ENCODE measurements around the gene CDKN1A.

Gene CDKN1A

DNA sequence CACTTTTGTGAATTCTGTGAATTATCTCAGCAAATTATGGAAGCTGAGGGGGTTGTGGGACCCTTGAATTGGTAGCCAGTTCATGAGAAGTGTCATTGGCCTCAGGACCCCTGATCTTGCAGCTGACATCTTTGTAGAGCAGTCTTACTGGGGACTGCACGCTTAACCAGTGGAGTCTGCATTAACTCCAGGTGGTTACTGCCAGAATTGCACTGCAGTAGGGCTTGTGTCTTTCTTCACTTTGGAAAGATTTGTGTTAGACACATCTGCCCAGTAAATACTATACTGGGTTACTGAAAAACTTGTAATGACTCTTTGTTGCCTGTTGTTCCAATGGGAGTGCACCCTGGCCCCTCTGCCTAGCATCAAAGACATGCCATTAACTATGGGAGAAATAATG lies 21.2 kb upstream of the CDKN1A start:
- Histone ChIP-seq H3K9me3 (ENCODE audit: control insufficient read depth, low read length) (no peaks in the 10 kb centered on the region), H3K36me3 (ENCODE audit: control insufficient read depth, insufficient read depth, low read length, severe bottlenecking) (no peaks in the 10 kb centered on the region), H3K27me3 (replicated peaks; ENCODE audit: control insufficient read depth, insufficient read depth, low read length) (peaks cover 17% of the 10 kb centered on the region), H3K9ac (ENCODE audit: low read length) (no peak overlapping the region), H3K4me3 (ENCODE audit: low read length) (no peak overlapping the region), H3K4me1 (ENCODE audit: control insufficient read depth, insufficient read depth, low read length) (peaks cover 35% of the 10 kb centered on the region)
- no peak for DNase-seq (ENCODE audit: low read depth)

GRCh38 chr6:36657942-36658544 lies 20.5 kb upstream of the CDKN1A start:
- Histone ChIP-seq H3K9ac (ENCODE audit: low read length) (no peak overlapping the region), H3K36me3 (ENCODE audit: control insufficient read depth, insufficient read depth, low read length, severe bottlenecking) (no peaks in the 10 kb centered on the region), H3K4me3 (ENCODE audit: low read length) (no peak overlapping the region), H3K9me3 (ENCODE audit: control insufficient read depth, low read length) (no peaks in the 10 kb centered on the region), H3K27me3 (replicated peaks; ENCODE audit: control insufficient read depth, insufficient read depth, low read length) (peaks cover 17% of the 10 kb centered on the region), H3K4me1 (ENCODE audit: control insufficient read depth, insufficient read depth, low read length) (peaks cover 34% of the 10 kb centered on the region)
- peak; percentile 45 for DNase-seq (ENCODE audit: low read depth)

DNA sequence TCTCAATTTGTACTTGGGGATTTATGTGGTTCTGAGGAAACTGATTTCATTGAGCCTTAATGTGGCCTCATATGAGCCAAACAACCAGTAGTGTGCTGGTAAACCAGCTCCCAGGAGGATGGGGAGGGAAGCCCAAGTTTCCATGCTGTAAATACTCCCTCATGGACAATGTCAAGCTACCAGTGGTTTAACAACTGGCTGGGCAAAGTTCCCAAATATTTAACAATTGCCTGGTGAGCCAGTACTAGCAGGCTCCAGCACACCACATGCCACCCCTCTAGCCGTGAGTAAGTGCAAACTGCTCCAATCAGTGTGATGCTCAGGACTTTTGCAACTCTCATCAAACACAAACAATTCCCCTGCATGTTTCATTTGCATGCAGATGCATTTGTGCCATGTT lies 19.2 kb upstream of the CDKN1A start:
- H3K4me3 ChIP-seq (ENCODE audit: low read length), result no peak overlapping the region
- DNase-seq (ENCODE audit: low read depth), result peak; percentile 70
- peaks cover 41% of the 10 kb centered on the region for H3K4me1 ChIP-seq (ENCODE audit: control insufficient read depth, insufficient read depth, low read length)

GRCh38 chr6:36660771-36661471 lies 17.6 kb upstream of the CDKN1A start:
- no peak overlapping the region for H3K9ac ChIP-seq (ENCODE audit: low read length)
- H3K4me3 ChIP-seq (ENCODE audit: low read length), result peak overlapping the region; percentile 20
- no peaks in the 10 kb centered on the region for H3K9me3 ChIP-seq (ENCODE audit: control insufficient read depth, low read length)
- H3K36me3 ChIP-seq (ENCODE audit: control insufficient read depth, insufficient read depth, low read length, severe bottlenecking), result no peaks in the 10 kb centered on the region
- H3K4me1 ChIP-seq (ENCODE audit: control insufficient read depth, insufficient read depth, low read length), result peaks cover 41% of the 10 kb centered on the region
- DNase-seq (ENCODE audit: low read depth), result no peak
- peaks cover 9% of the 10 kb centered on the region for H3K27me3 ChIP-seq (replicated peaks; ENCODE audit: control insufficient read depth, insufficient read depth, low read length)

More for the DNA sequence above, 19.2 kb upstream of the CDKN1A start:
- Histone ChIP-seq H3K27me3 (replicated peaks; ENCODE audit: control insufficient read depth, insufficient read depth, low read length) (peaks cover 17% of the 10 kb centered on the region), H3K9me3 (ENCODE audit: control insufficient read depth, low read length) (no peaks in the 10 kb centered on the region), H3K9ac (ENCODE audit: low read length) (no peak overlapping the region), H3K36me3 (ENCODE audit: control insufficient read depth, insufficient read depth, low read length, severe bottlenecking) (no peaks in the 10 kb centered on the region)

DNA sequence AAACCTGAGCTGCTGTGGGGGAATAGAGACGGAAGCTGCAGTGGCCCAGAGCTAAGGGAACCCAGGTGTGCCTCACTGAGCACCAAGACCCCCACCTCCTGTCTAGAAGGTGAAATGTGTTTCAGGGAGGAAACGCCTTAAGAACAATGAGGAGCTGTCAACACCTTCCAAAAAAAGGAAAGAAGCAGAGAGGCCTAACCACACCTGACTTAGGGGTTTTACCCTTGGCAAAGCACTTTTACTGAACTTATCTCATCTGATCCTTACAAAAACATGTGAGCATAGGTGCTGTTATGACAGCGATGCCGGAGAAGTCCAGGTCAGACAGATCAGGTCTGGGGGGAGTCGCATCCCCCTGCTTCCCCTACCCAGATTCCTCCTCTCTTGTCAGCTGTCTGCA lies 16.1 kb upstream of the CDKN1A start:
- no peaks in the 10 kb centered on the region for H3K9me3 ChIP-seq (ENCODE audit: control insufficient read depth, low read length)
- peaks cover 55% of the 10 kb centered on the region for H3K4me1 ChIP-seq (ENCODE audit: control insufficient read depth, insufficient read depth, low read length)
- no peak overlapping the region for H3K9ac ChIP-seq (ENCODE audit: low read length)
- H3K36me3 ChIP-seq (ENCODE audit: control insufficient read depth, insufficient read depth, low read length, severe bottlenecking), result no peaks in the 10 kb centered on the region
- peaks cover 9% of the 10 kb centered on the region for H3K27me3 ChIP-seq (replicated peaks; ENCODE audit: control insufficient read depth, insufficient read depth, low read length)
- no peak for DNase-seq (ENCODE audit: low read depth)
- no peak overlapping the region for H3K4me3 ChIP-seq (ENCODE audit: low read length)

DNA sequence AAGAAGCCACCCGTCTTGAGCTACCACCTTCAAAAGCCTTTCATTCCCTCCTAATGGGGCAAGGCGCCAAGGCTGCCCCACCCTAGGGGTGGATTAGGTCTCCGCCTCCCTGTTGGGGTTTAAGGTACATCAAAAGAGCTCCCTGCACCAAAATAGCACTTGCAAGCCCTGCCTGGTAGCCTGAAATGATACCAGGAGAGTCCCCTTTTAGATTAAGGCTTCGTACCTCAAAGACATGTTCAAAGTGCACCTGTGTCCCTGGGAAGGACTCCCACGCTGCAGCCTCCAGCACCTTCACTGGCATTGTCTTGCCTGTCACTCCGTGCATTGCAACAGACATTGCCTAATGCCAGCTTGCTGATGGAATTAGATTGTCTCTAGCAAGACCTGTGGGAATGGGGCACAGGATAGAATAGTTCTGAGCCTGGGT lies 15.7 kb upstream of the CDKN1A start:
- H3K36me3 ChIP-seq (ENCODE audit: control insufficient read depth, insufficient read depth, low read length, severe bottlenecking), result no peaks in the 10 kb centered on the region
- peaks cover 57% of the 10 kb centered on the region for H3K4me1 ChIP-seq (ENCODE audit: control insufficient read depth, insufficient read depth, low read length)
- H3K27me3 ChIP-seq (replicated peaks; ENCODE audit: control insufficient read depth, insufficient read depth, low read length), result peaks cover 9% of the 10 kb centered on the region
- H3K4me3 ChIP-seq (ENCODE audit: low read length), result no peak overlapping the region
- no peaks in the 10 kb centered on the region for H3K9me3 ChIP-seq (ENCODE audit: control insufficient read depth, low read length)
- no peak overlapping the region for H3K9ac ChIP-seq (ENCODE audit: low read length)
- no peak for DNase-seq (ENCODE audit: low read depth)

GRCh38 chr6:36663504-36664446 lies 14.7 kb upstream of the CDKN1A start:
- H3K4me3 ChIP-seq (ENCODE audit: low read length), result no peak overlapping the region
- no peak for DNase-seq (ENCODE audit: low read depth)
- no peak overlapping the region for H3K9ac ChIP-seq (ENCODE audit: low read length)
- peaks cover 9% of the 10 kb centered on the region for H3K27me3 ChIP-seq (replicated peaks; ENCODE audit: control insufficient read depth, insufficient read depth, low read length)
- no peaks in the 10 kb centered on the region for H3K9me3 ChIP-seq (ENCODE audit: control insufficient read depth, low read length)
- H3K4me1 ChIP-seq (ENCODE audit: control insufficient read depth, insufficient read depth, low read length), result peaks cover 54% of the 10 kb centered on the region
- no peaks in the 10 kb centered on the region for H3K36me3 ChIP-seq (ENCODE audit: control insufficient read depth, insufficient read depth, low read length, severe bottlenecking)

- no peak overlapping the region for H3K9ac ChIP-seq (ENCODE audit: low read length)
- H3K27me3 ChIP-seq (replicated peaks; ENCODE audit: control insufficient read depth, insufficient read depth, low read length), result peaks cover 9% of the 10 kb centered on the region
- DNase-seq (ENCODE audit: low read depth), result no peak
- H3K4me1 ChIP-seq (ENCODE audit: control insufficient read depth, insufficient read depth, low read length), result peaks cover 46% of the 10 kb centered on the region
- H3K4me3 ChIP-seq (ENCODE audit: low read length), result no peak overlapping the region
- no peaks in the 10 kb centered on the region for H3K36me3 ChIP-seq (ENCODE audit: control insufficient read depth, insufficient read depth, low read length, severe bottlenecking)
- no peaks in the 10 kb centered on the region for H3K9me3 ChIP-seq (ENCODE audit: control insufficient read depth, low read length)
Observed at GRCh38 chr6:36665180-36665579, 13.3 kb upstream of the CDKN1A start.

- Histone ChIP-seq H3K36me3 (ENCODE audit: control insufficient read depth, insufficient read depth, low read length, severe bottlenecking) (no peaks in the 10 kb centered on the region), H3K9me3 (ENCODE audit: control insufficient read depth, low read length) (no peaks in the 10 kb centered on the region), H3K4me1 (ENCODE audit: control insufficient read depth, insufficient read depth, low read length) (peaks cover 38% of the 10 kb centered on the region), H3K9ac (ENCODE audit: low read length) (peak overlapping the region; percentile 58), H3K4me3 (ENCODE audit: low read length) (peak overlapping the region; percentile 14), H3K27me3 (replicated peaks; ENCODE audit: control insufficient read depth, insufficient read depth, low read length) (peaks cover 4% of the 10 kb centered on the region)
- no peak for DNase-seq (ENCODE audit: low read depth)
Observed at GRCh38 chr6:36666287-36666686, 12.2 kb upstream of the CDKN1A start.

- H3K4me3 ChIP-seq (ENCODE audit: low read length), result peak overlapping the region; percentile 14
- no peaks in the 10 kb centered on the region for H3K27me3 ChIP-seq (replicated peaks; ENCODE audit: control insufficient read depth, insufficient read depth, low read length)
- peaks cover 38% of the 10 kb centered on the region for H3K4me1 ChIP-seq (ENCODE audit: control insufficient read depth, insufficient read depth, low read length)
- no peaks in the 10 kb centered on the region for H3K36me3 ChIP-seq (ENCODE audit: control insufficient read depth, insufficient read depth, low read length, severe bottlenecking)
- H3K9ac ChIP-seq (ENCODE audit: low read length), result peak overlapping the region; percentile 80
- no peaks in the 10 kb centered on the region for H3K9me3 ChIP-seq (ENCODE audit: control insufficient read depth, low read length)
- DNase-seq (ENCODE audit: low read depth), result peak; percentile 93
Observed at GRCh38 chr6:36666826-36667591, 11.5 kb upstream of the CDKN1A start.

All from adipocyte (in vitro differentiated cells).